A549 (cell line): Measurements from ENCODE around the gene BCL2L2.

Experiments used
- CTCF ChIP-seq: fragments of >200 bp; sonication (Bioruptor Twin); formaldehyde crosslinking; IDR thresholded peaks from 3 replicates; pipeline ENCODE4 v1.5.1; 2016
- E2F6 ChIP-seq: IDR thresholded peaks from 2 replicates; pipeline ENCODE4 v1.6.1; 2012; ENCODE audit warnings: low read depth, borderline replicate concordance
- POLR2A ChIP-seq: IDR thresholded peaks from 2 replicates; pipeline ENCODE4 v1.6.1; 2012; ENCODE audit warnings: mild to moderate bottlenecking, low read length
- REST ChIP-seq: fragments of 200-600 bp; sonication (generic); IDR thresholded peaks from 2 replicates; pipeline ENCODE4 v1.6.1; 2016; ENCODE audit warnings: antibody characterized with exemption, mild to moderate bottlenecking, moderate library complexity

- TF ChIP-seq CTCF (no peak), E2F6 (no peak), POLR2A (no peak), REST (no peak)
Observed at GRCh38 chr14:23345987-23346692, 39.5 kb downstream of the BCL2L2 start.
